DND-41 (cell line): ENCODE results near the gene RETN.

Experiments used
- ATAC-seq: fragments of 200-7000 bp; cut with Tn5 transposase; 3 replicates; pipeline ENCODE4 v1.9.1; 2021; ENCODE audit warnings: low read depth; ENCODE audit not compliant: insufficient read depth
- DNase-seq: peaks from one replicate; pipeline ENCODE4 v3.0.0-alpha.2; 2020
- H2AFZ ChIP-seq: 2 replicates; pipeline ENCODE4 v1.6.0; 2012; ENCODE audit warnings: low read depth, low read length
- H3K27ac ChIP-seq: 2 replicates; pipeline ENCODE4 v1.5.1; 2012; ENCODE audit warnings: low read length, inconsistent platforms
- H3K27me3 ChIP-seq: fragments of 200-600 bp; sonication (generic); 2 replicates; pipeline ENCODE4 v1.6.0; 2012; ENCODE audit warnings: low read length, mild to moderate bottlenecking, inconsistent platforms; ENCODE audit not compliant: insufficient read depth, poor library complexity
- H3K36me3 ChIP-seq: 2 replicates; pipeline ENCODE4 v1.5.1; 2012; ENCODE audit warnings: low read length, inconsistent platforms; ENCODE audit not compliant: insufficient read depth
- H3K4me1 ChIP-seq: 2 replicates; pipeline ENCODE4 v1.5.1; 2012; ENCODE audit warnings: mild to moderate bottlenecking, low read length; ENCODE audit not compliant: insufficient read depth
- H3K4me2 ChIP-seq: 2 replicates; pipeline ENCODE4 v1.6.0; 2012; ENCODE audit warnings: mild to moderate bottlenecking, moderate library complexity, low read length, inconsistent platforms; ENCODE audit not compliant: insufficient read depth
- H3K4me3 ChIP-seq, 2 experiments: fragments of 200-600 bp in 1 of 2; shearing (Covaris generic) in 1 of 2; 2 replicates each; pipeline ENCODE4 v1.5.1; 2012 to 2016; ENCODE audit warnings: inconsistent platforms in 2 of 2, low read length in 2 of 2, mild to moderate bottlenecking in 2 of 2, low read depth in 1 of 2, moderate library complexity in 1 of 2
- H3K79me2 ChIP-seq: 2 replicates; pipeline ENCODE4 v1.6.0; 2012; ENCODE audit warnings: low read length, inconsistent platforms; ENCODE audit not compliant: insufficient read depth
- H3K9ac ChIP-seq: 2 replicates; pipeline ENCODE4 v1.6.0; 2012; ENCODE audit warnings: low read depth, mild to moderate bottlenecking, inconsistent platforms, low read length, moderate library complexity
- H3K9me3 ChIP-seq: 2 replicates; pipeline ENCODE4 v1.5.1; 2012; ENCODE audit warnings: low read length, moderate library complexity, mild to moderate bottlenecking, inconsistent platforms; ENCODE audit not compliant: insufficient read depth, severe bottlenecking
- H4K20me1 ChIP-seq: 2 replicates; pipeline ENCODE4 v1.6.0; 2012; ENCODE audit warnings: low read length; ENCODE audit not compliant: insufficient read depth
- EZH2 ChIP-seq: IDR thresholded peaks from 3 replicates; pipeline ENCODE4 v1.6.1; 2012; ENCODE audit warnings: borderline replicate concordance, low read depth, mild to moderate bottlenecking, moderate library complexity, low read length, inconsistent platforms; ENCODE audit not compliant: severe bottlenecking
- TF ChIP-seq, protein P1 (sequence below): IDR thresholded peaks from 2 replicates; pipeline ENCODE4 v1.5.1; 2012; ENCODE audit warnings: borderline replicate concordance, low read length, moderate library complexity, mild to moderate bottlenecking; ENCODE audit not compliant: poor library complexity, severe bottlenecking; ENCODE audit errors: extremely low read depth

The RETN gene

DNA sequence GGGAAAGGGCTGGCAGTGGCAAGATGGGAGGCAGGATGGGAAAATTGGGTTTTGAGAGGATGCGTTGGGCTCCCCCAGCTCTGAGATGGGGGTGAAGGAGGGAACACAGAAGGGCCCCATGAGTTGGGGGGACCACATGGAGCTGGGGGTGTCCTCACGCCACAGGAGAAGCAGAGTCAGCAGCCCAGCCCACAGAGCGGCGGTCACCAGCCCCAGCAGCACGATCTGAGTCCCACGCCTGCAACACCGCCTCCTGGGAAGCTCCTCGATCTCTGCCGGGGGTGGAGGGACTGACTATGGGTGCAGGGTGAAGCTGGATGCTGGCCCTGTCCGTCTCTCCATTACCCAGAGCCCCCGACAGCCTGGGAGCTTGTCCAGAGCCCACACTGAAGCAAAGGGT is 29.7 kb downstream of the RETN start:
- H3K9ac ChIP-seq, result no peak overlapping the region
- no peaks in the 10 kb centered on the region for H3K79me2 ChIP-seq
- H3K27ac ChIP-seq, result no peak overlapping the region
- DNase-seq (no peak), ATAC-seq (no peak)
- H4K20me1 ChIP-seq, result no peaks in the 10 kb centered on the region
- H3K9me3 ChIP-seq, result no peaks in the 10 kb centered on the region
- H3K36me3 ChIP-seq, result no peaks in the 10 kb centered on the region
- no peak overlapping the region for H2AFZ ChIP-seq
- no peaks in the 10 kb centered on the region for H3K27me3 ChIP-seq
- no peaks in the 10 kb centered on the region for H3K4me1 ChIP-seq
- no peak for TF ChIP-seq EZH2
- TF ChIP-seq, protein P1, sequence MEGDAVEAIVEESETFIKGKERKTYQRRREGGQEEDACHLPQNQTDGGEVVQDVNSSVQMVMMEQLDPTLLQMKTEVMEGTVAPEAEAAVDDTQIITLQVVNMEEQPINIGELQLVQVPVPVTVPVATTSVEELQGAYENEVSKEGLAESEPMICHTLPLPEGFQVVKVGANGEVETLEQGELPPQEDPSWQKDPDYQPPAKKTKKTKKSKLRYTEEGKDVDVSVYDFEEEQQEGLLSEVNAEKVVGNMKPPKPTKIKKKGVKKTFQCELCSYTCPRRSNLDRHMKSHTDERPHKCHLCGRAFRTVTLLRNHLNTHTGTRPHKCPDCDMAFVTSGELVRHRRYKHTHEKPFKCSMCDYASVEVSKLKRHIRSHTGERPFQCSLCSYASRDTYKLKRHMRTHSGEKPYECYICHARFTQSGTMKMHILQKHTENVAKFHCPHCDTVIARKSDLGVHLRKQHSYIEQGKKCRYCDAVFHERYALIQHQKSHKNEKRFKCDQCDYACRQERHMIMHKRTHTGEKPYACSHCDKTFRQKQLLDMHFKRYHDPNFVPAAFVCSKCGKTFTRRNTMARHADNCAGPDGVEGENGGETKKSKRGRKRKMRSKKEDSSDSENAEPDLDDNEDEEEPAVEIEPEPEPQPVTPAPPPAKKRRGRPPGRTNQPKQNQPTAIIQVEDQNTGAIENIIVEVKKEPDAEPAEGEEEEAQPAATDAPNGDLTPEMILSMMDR, result no peak
- H3K4me2 ChIP-seq, result no peak overlapping the region
- H3K4me3 ChIP-seq, result no peak overlapping the region

DNA sequence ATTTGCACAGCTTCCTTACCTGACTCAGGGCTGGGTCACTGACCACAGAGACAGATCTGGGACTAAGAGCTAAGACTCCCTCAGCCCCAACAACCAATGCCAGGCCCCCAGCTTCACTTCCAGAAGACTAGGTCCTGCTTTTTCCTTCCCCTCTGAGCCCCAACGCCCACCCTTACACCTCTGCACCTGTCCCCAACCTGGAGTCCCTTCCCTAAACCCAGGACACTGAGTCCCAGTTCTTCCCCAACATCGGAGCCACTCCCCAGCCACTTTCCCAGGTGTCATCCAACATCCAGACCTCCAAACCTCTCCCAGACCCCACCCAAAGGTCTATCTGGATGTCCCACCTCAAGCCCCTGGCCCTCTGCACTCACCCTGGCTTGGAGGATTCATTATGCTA is 30.2 kb downstream of the RETN start:
- Histone ChIP-seq H3K36me3 (no peaks in the 10 kb centered on the region), H3K4me1 (no peaks in the 10 kb centered on the region), H3K4me2 (no peak overlapping the region), H3K9ac (no peak overlapping the region), H3K9me3 (no peaks in the 10 kb centered on the region), H3K27me3 (no peaks in the 10 kb centered on the region), H2AFZ (no peak overlapping the region), H3K27ac (no peak overlapping the region), H3K79me2 (no peaks in the 10 kb centered on the region), H4K20me1 (no peaks in the 10 kb centered on the region), H3K4me3 (no peak overlapping the region)
- no peak for TF ChIP-seq EZH2
- TF ChIP-seq, protein P1, result no peak
- no peak for ATAC-seq
- DNase-seq, result no peak

DNA sequence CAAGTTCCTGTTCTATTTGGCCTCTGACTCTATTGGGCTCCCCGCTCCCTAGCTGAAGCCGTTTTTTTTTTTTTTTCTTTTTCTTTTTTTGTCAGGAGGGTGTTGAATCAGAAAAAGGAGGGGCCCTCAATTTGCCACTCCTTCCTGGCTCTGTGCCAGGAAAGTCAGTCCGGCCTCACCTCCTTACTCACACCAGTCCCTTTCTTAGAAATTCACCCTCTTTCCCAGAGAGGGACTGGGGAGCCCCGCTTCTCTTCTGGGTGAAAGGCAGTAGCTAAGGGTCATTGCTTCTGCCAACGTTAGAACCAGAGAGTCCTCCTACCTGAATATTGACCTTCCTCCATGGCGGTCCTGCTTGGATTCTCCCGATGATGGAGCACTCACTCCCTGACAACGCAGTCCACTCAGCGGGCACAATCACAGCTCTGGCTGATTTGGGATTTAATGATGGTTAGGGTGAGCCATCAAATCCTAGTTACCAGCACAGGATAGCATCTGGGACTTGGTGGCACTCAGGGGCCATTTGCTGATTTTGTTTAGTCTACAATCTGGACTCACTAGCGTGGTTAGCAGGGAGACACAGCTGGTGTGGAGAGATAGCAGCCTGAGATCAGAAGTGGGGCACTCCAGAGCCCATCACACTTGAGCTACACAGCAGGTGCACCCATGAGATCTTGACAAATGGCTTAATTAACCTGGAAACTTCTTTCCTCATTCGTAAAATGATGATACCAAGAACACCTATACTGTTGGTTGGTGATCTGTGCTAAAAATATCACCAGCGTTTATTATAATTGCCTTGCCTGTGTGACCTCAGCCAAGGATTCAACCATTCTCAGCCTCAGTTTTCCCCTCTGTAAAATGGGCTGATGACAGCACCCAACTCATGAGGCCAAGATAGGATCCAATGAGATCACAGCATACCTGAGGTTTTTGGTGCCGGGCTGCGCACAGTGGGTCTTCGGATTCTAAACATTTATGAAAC is 30.9 kb downstream of the RETN start:
- H3K27me3 ChIP-seq, result no peaks in the 10 kb centered on the region

DNA sequence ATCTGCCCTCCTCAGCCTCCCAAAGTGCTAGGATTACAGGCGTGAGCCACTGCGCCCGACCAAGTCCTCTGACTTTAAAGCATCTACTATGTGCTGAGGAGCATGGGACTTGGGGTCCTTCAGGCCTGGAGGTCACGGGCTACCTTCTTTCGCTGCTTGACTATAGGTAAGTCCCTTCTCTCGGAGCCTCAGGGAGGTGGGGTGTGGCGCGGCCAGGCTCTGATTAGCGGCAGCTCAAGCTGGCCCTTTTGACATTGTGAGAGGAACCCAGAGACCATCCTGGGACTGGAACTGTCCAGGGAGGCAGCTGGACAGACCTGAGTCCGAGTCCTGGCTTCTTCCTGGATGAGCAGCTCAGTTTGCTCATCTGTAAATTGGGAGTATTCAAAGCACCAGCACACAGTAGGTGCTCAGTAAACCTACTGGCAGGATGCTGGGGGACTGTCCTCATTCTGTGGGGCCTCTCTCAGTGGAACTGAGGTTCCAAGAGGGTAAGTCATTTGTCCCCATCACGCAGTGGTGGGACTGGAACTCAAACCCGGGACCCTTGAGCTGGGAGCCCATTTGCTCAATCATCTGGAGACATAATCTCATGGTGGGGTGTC is 32.3 kb downstream of the RETN start:
- no peak for TF ChIP-seq EZH2
- TF ChIP-seq, protein P1, result no peak
- Histone ChIP-seq H3K36me3 (no peaks in the 10 kb centered on the region), H4K20me1 (no peaks in the 10 kb centered on the region), H3K4me3 (no peak overlapping the region), H3K4me2 (no peak overlapping the region), H3K9ac (no peak overlapping the region), H3K79me2 (no peaks in the 10 kb centered on the region), H3K27me3 (no peaks in the 10 kb centered on the region), H3K4me1 (no peaks in the 10 kb centered on the region), H3K9me3 (no peaks in the 10 kb centered on the region), H3K27ac (no peak overlapping the region), H2AFZ (no peak overlapping the region)
- no peak for ATAC-seq
- DNase-seq, result no peak

More for the DNA sequence above, 30.9 kb downstream of the RETN start:
- Histone ChIP-seq H3K4me2 (no peak overlapping the region), H3K36me3 (no peaks in the 10 kb centered on the region), H3K4me1 (no peaks in the 10 kb centered on the region), H3K4me3 (no peak overlapping the region), H4K20me1 (no peaks in the 10 kb centered on the region), H3K27ac (no peak overlapping the region), H2AFZ (no peak overlapping the region), H3K9me3 (no peaks in the 10 kb centered on the region), H3K79me2 (no peaks in the 10 kb centered on the region), H3K9ac (no peak overlapping the region)
- ATAC-seq (no peak), DNase-seq (no peak)
- TF ChIP-seq EZH2, result no peak
